IMR-90 (cell line): ENCODE results near the gene SLC2A10.

Source experiments
- BHLHE40 ChIP-seq: fragments of 150-350 bp; IDR thresholded peaks from 2 replicates; pipeline ENCODE4 v1.6.1; 2016; ENCODE audit warnings: mild to moderate bottlenecking, low read depth, low read length
- CEBPB ChIP-seq: IDR thresholded peaks from 2 replicates; pipeline ENCODE4 v1.6.1; 2012; ENCODE audit warnings: low read depth, low read length, improper control_type of control experiment
- CHD1 ChIP-seq: IDR thresholded peaks from 2 replicates; pipeline ENCODE4 v1.6.1; 2012; ENCODE audit warnings: low read depth, low read length, improper control_type of control experiment
- FOS ChIP-seq: fragments of 150-350 bp; IDR thresholded peaks from 2 replicates; pipeline ENCODE4 v1.6.1; 2016; ENCODE audit warnings: low read depth, low read length
- MAFK ChIP-seq: IDR thresholded peaks from 2 replicates; pipeline ENCODE4 v1.6.1; 2012; ENCODE audit warnings: low read depth, low read length, improper control_type of control experiment
- MAZ ChIP-seq: IDR thresholded peaks from 2 replicates; pipeline ENCODE4 v1.6.1; 2012; ENCODE audit warnings: low read depth, mild to moderate bottlenecking, low read length, improper control_type of control experiment, moderate library complexity, borderline replicate concordance
- MXI1 ChIP-seq: IDR thresholded peaks from 2 replicates; pipeline ENCODE4 v1.6.1; 2012; ENCODE audit warnings: low read depth, mild to moderate bottlenecking, low read length, moderate library complexity, borderline replicate concordance
- POLR2A ChIP-seq: IDR thresholded peaks from 2 replicates; pipeline ENCODE4 v1.6.1; 2012; ENCODE audit warnings: mild to moderate bottlenecking, low read depth, low read length
- RAD21 ChIP-seq: IDR thresholded peaks from 2 replicates; pipeline ENCODE4 v1.6.1; 2012; ENCODE audit warnings: low read length, improper control_type of control experiment
- RFX5 ChIP-seq: IDR thresholded peaks from 2 replicates; pipeline ENCODE4 v1.8.0; 2012; ENCODE audit warnings: low read depth, mild to moderate bottlenecking, low read length, moderate library complexity
- SMC3 ChIP-seq: fragments of 150-350 bp; IDR thresholded peaks from 2 replicates; pipeline ENCODE4 v1.6.1; 2016; ENCODE audit warnings: low read depth, mild to moderate bottlenecking, antibody characterized with exemption, low read length, moderate library complexity
- TF ChIP-seq, protein P1 (sequence below): conservative IDR thresholded peaks from 2 replicates; pipeline ENCODE4 v1.5.1; 2012; ENCODE audit warnings: mild to moderate bottlenecking, low read depth, low read length, improper control_type of control experiment
- TF ChIP-seq, protein P2 (sequence below): fragments of 150-350 bp; IDR thresholded peaks from 2 replicates; pipeline ENCODE4 v1.6.1; 2017; ENCODE audit warnings: mild to moderate bottlenecking, antibody characterized with exemption, low read length, low read depth
- TF ChIP-seq, protein P3 (sequence below): fragments of 150-350 bp; IDR thresholded peaks from 2 replicates; pipeline ENCODE4 v1.6.1; 2016; ENCODE audit warnings: low read depth, mild to moderate bottlenecking, low read length, moderate library complexity, borderline replicate concordance

DNA sequence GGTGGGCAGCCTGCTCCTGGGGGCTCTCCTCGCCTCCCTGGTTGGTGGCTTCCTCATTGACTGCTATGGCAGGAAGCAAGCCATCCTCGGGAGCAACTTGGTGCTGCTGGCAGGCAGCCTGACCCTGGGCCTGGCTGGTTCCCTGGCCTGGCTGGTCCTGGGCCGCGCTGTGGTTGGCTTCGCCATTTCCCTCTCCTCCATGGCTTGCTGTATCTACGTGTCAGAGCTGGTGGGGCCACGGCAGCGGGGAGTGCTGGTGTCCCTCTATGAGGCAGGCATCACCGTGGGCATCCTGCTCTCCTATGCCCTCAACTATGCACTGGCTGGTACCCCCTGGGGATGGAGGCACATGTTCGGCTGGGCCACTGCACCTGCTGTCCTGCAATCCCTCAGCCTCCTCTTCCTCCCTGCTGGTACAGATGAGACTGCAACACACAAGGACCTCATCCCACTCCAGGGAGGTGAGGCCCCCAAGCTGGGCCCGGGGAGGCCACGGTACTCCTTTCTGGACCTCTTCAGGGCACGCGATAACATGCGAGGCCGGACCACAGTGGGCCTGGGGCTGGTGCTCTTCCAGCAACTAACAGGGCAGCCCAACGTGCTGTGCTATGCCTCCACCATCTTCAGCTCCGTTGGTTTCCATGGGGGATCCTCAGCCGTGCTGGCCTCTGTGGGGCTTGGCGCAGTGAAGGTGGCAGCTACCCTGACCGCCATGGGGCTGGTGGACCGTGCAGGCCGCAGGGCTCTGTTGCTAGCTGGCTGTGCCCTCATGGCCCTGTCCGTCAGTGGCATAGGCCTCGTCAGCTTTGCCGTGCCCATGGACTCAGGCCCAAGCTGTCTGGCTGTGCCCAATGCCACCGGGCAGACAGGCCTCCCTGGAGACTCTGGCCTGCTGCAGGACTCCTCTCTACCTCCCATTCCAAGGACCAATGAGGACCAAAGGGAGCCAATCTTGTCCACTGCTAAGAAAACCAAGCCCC is 16.0 kb downstream of the SLC2A10 start:
- TF ChIP-seq, protein P1, sequence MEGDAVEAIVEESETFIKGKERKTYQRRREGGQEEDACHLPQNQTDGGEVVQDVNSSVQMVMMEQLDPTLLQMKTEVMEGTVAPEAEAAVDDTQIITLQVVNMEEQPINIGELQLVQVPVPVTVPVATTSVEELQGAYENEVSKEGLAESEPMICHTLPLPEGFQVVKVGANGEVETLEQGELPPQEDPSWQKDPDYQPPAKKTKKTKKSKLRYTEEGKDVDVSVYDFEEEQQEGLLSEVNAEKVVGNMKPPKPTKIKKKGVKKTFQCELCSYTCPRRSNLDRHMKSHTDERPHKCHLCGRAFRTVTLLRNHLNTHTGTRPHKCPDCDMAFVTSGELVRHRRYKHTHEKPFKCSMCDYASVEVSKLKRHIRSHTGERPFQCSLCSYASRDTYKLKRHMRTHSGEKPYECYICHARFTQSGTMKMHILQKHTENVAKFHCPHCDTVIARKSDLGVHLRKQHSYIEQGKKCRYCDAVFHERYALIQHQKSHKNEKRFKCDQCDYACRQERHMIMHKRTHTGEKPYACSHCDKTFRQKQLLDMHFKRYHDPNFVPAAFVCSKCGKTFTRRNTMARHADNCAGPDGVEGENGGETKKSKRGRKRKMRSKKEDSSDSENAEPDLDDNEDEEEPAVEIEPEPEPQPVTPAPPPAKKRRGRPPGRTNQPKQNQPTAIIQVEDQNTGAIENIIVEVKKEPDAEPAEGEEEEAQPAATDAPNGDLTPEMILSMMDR: no peak
- TF ChIP-seq MXI1 (no peak), POLR2A (no peak), SMC3 (no peak), CEBPB (no peak), RAD21 (no peak), MAZ (no peak), MAFK (no peak), RFX5 (no peak), BHLHE40 (no peak), FOS (no peak), CHD1 (no peak)
- TF ChIP-seq, protein P2, sequence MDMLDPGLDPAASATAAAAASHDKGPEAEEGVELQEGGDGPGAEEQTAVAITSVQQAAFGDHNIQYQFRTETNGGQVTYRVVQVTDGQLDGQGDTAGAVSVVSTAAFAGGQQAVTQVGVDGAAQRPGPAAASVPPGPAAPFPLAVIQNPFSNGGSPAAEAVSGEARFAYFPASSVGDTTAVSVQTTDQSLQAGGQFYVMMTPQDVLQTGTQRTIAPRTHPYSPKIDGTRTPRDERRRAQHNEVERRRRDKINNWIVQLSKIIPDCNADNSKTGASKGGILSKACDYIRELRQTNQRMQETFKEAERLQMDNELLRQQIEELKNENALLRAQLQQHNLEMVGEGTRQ: no peak
- TF ChIP-seq, protein P3, sequence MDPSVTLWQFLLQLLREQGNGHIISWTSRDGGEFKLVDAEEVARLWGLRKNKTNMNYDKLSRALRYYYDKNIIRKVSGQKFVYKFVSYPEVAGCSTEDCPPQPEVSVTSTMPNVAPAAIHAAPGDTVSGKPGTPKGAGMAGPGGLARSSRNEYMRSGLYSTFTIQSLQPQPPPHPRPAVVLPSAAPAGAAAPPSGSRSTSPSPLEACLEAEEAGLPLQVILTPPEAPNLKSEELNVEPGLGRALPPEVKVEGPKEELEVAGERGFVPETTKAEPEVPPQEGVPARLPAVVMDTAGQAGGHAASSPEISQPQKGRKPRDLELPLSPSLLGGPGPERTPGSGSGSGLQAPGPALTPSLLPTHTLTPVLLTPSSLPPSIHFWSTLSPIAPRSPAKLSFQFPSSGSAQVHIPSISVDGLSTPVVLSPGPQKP: no peak
